Posterior cingulate gyrus (tissue), 11 donors: Measurements from ENCODE around the gene CES4A.
"Not testable (repeated sequence)": the region's sequence is repeated elsewhere in the genome, so short reads cannot be mapped to it uniquely, and the experiment has no call there.

Source experiments
- DNase-seq, 10 donors: peaks; one replicate each; pipeline versions ENCODE4 v3.0.0 to v3.0.0-alpha.2; 2020 to 2021; ENCODE audit warnings: mixed read lengths in 3 of 10
- intact Hi-C: fragments of 100-400 bp; cut with DNase I; formaldehyde crosslinking; loops from one replicate; pipeline ENCODE4 v1.15.1; 2023

The CES4A gene

DNA sequence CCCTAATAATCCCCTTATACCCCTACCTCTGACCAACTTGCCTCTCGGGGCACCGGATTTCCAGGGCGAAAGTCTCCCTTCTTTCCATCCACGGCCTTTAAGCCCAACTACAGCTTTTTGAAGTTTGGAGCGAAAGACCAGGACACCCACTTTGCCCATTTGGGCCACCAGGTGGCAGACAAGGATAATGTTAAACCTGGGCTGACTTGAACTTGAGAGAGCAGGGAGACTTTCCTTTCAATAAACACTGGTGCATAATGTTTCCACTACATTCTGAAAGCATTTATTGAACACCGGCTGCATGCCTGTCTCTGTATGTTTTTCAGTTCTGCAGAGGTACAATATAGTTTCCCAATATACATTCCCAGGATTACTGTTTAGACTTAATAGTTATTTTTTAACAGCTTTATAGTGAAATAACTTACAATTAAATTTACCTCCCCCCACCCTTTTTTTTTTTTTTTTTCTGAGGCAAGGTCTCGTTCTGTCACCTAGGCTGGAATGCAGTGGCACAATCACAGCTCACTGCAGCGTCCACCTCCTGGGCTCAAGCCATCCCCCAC lies 34.2 kb upstream of the CES4A start:
- intact Hi-C loops = loop anchor here (2.0 kb wide), 1 partner anchor 201 kb away; no protein-coding TSS in a partner anchor
- peak; percentile 60 to 96 (median 82) for DNase-seq

DNA sequence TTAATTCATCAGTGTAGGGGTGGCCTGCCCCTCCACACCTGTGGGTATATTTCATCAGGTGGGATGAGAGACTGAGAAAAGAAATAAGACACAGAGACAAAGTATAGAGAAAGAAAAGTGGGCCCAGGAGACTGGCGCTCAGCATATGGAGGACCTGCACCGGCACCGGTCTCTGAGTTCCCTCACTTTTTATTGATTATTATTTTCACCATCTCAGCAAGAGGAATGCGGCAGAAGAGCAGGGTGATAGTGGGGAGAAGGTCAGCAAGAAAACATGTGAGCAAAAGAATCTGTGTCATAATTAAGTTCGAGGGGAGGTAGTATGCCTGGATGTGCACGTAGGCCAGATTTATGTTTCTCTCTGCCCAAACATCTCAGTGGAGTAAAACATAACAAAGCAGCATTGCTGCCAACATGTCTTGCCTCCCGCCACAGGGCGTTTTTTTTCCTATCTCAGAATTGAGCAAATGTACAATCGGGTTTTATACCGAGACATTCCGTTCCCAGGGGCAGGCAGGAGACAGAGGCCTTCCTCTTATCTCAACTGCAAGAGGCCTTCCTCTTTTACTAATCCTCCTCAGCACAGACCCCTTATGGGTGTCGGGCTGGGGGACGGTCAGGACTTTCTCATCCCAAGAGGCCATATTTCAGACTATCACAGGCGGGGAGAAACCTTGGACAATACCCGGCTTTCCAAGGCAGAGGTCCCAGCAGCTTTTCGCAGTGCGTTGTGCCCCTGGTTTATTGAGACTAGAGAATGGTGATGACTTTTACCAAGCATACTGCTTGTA lies 32.8 kb upstream of the CES4A start:
- peak in 2 of 10 donors; percentile 9 to 51 for DNase-seq
- intact Hi-C loops = loop anchor here (2.0 kb wide), 1 partner anchor 199 kb away; no protein-coding TSS in a partner anchor

- intact Hi-C loops = not testable (repeated sequence)
Measured at GRCh38 chr16:66956154-66956457, 32.3 kb upstream of the CES4A start.

GRCh38 chr16:66958857-66959703 lies 29.3 kb upstream of the CES4A start:
- DNase-seq = peak in 1 of 10 donors; percentile 52

More at GRCh38 chr16:66956154-66956457, 32.3 kb upstream of the CES4A start:
- DNase-seq = not testable (repeated sequence)

DNA sequence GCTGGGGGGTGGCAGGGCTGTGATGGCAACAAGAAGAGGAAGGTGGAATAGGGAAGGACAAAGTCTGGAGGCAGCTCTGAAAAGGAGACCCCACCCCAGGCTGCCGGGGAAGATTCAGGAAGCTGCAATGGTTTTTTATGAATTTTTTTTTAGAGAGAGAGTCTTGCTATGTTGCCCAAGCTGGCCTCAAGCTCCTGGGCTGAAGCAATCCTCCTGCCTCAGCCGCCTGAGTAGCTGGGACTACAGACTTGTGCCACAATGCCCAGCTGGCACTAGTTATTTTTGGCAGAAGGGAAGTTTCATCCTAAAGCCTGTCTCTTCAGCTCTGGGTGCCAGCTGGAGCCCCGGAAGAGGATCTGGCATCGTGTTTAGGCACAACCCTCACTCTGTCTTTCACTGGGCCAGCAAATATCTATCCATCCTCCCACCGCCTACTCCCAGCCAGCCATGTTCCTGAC lies 28.7 kb upstream of the CES4A start:
- intact Hi-C loops = no loop called here
- peak in 8 of 10 donors; percentile 48 to 91 (median 70) for DNase-seq

More at GRCh38 chr16:66958857-66959703, 29.3 kb upstream of the CES4A start:
- intact Hi-C loops = no loop called here

DNA sequence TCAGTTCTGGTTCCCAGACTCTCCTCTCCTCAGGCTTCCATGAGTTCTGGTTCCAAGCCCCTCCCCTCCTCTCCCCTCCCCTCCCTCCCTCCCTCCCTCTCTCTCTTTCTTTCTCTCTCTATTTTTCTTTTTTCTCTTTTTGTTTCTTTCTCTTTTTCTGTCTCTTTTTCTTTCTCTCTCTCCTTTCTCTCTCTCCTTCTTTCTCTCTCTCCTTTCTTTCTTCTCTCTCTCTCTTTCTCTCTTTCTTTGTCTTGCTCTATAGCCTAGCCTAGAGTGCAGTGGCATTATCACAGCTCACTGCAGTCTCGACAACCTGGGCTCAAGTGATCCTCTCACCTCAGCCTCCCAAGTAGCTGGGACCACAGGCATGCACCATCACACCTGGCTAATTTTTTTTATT lies 28.1 kb upstream of the CES4A start:
- peak in 1 of 10 donors; percentile 4 for DNase-seq
- intact Hi-C loops = no loop called here

DNA sequence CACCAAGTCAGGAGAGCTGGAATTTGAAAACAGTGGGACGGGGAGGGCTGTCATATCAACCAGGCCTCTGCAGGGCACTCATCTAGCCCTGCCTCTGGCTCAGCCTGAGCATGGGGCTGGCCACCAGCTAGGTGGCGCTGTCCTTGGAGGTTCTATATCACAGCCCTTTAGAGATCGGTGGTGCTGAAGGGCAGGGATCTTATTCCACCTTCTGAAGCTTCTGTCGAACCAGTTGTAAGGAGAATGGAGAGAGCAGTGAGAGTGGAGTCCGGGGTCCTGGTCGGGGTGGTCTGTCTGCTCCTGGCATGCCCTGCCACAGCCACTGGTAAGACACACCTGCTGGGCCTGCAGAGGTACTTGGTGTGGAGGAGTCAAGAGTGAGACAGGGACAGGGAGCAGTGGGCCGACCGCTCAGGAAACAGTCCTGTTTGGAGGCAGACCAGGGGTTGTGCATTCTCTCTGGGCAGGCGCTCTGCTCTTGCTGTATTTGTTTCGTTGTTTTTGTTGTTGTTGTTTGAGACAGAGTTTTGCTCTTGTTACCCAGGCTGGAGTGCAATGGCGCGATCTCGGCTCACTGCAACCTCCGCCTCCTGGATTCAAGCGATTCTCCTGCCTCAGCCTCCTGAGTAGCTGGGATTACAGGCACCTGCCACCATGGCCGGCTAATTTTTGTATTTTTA lies 27.2 kb upstream of the CES4A start, which contains the start of gene CES3:
CES3 (plus strand) TSS at position 202 of the 680 bp plus-strand sequence; CDS start at position 244, 42 bp downstream.
- intact Hi-C loops = no loop called here
- DNase-seq = peak in 9 of 10 donors; percentile 43 to 94 (median 54)

DNA sequence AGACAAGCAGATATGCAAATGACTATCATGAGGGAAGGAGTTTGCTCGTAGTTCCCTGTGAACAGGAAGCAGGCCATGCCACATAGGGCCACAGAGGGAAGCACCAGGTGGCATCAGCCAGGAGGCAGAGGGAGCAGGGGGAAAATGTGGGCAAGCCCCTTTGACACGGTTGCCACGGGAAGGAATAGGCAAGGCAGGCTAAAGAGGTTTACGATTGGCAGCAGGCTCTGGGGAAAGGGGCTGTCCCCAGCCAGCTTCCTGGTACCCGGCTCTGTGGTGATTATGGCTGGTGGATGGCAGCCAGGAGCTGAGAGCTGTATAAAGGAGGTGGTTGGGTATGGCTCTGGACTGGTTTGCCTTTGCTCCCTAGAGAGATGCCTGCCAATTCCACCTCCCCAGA lies 26.5 kb upstream of the CES4A start:
- peak in 2 of 10 donors; percentile 17 to 66 for DNase-seq
- intact Hi-C loops = no loop called here

DNA sequence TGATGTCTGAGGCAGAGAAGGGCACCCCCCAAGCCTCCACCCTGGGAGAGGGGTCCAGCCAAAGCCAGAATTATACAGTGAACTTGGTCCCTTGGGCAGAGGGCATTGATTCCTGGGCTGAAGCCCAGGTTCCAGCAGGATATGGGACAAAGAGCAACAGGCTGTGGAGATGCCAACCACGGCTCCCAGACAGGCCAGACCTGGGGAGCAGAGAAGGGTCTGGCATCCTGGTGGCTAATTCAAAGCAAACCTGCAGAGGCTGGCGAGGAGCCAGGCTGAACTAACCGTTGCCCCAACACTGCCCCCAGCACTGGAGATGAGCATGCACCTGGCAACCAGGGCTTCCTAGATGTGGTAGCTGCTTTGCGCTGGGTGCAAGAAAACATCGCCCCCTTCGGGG lies 24.3 kb upstream of the CES4A start:
- intact Hi-C loops = no loop called here
- peak in 3 of 10 donors; percentile 59 to 68 (median 59) for DNase-seq

DNA sequence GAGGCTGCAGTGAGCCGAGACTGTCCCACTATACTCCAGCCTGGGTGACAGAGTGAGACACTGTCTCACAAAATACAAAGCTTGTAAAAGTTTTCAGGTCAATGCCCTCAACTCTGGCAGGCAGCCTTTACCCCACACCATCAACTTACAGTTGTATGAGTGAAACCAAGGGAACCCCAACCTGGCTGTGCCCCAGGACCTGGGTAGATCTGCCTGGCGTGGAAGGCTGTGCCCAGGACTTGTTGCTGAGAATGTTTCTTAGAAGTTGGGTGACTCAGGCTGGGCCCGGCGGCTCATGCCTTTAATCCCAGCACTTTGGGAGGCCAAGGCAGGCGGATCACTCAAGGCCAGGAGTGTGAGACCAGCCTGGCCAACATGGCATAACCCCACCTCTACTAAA lies 19.5 kb upstream of the CES4A start:
- intact Hi-C loops = no loop called here
- DNase-seq = peak in 2 of 10 donors; percentile 71 to 80

- DNase-seq = peak in 3 of 10 donors; percentile 35 to 81 (median 61)
- intact Hi-C loops = no loop called here
Measured at GRCh38 chr16:66970775-66971720, 17.3 kb upstream of the CES4A start.

GRCh38 chr16:66972983-66973382 lies 15.4 kb upstream of the CES4A start:
- DNase-seq = peak in 2 of 10 donors; percentile 45 to 56
- intact Hi-C loops = no loop called here

DNA sequence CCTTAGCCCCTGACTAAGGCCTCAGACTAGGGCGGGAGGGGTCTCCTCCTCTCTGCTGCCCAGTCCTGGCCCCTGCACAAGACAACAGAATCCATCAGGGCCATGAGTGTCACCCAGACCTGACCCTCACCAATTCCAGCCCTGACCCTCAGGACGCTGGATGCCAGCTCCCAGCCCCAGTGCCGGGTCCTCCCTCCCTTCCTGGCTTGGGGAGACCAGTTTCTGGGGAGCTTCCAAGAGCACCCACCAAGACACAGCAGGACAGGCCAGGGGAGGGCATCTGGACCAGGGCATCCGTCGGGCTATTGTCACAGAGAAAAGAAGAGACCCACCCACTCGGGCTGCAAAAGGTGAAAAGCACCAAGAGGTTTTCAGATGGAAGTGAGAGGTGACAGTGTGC lies 14.7 kb upstream of the CES4A start:
- DNase-seq = peak in 3 of 10 donors; percentile 25 to 77 (median 62)
- intact Hi-C loops = no loop called here

DNA sequence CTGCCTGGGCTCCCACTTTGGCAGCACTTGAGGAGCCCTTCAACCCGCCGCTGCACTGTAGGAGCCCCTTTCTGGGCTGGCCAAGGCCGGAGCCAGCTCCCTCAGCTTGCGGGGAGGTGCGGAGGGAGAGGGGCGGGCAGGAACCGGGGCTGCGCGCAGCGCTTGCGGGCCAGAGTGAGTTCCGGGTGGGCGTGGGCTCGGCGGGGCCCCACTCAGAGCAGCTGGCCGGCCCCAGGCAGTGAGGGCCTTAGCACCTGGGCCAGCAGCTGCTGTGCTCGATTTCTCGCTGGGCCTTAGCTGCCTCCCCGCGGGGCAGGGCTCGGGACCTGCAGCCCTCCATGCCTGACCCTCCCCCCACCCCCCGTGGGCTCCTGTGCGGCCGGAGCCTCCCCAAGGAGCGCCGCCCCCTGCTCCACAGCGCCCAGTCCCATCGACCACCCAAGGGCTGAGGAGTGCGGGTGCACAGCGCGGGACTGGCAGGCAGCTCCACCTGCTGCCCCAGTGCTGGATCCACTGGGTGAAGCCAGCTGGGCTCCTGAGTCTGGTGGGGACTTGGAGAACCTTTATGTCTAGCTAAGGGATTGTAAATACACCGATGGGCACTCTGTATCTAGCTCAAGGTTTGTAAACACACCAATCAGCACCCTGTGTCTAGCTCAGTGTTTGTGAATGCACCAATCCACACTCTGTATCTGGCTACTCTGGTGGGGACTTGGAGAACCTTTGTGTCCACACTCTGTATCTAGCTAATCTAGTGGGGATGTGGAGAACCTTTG lies 14.0 kb upstream of the CES4A start:
- DNase-seq = peak in 3 of 10 donors; percentile 35 to 72 (median 45)
- intact Hi-C loops = not testable (repeated sequence)

DNA sequence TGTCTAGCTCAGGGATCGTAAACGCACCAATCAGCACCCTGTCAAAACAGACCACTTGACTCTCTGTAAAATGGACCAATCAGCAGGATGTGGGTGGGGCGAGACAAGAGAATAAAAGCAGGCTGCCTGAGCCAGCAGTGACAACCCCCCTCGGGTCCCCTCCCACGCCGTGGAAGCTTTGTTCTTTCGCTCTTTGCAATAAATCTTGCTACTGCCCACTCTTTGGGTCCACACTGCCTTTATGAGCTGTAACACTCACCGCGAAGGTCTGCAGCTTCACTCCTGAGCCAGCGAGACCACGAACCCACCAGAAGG lies 13.5 kb upstream of the CES4A start:
- peak in 3 of 10 donors; percentile 24 to 50 (median 40) for DNase-seq
- intact Hi-C loops = not testable (repeated sequence)

- intact Hi-C loops = no loop called here
Measured at GRCh38 chr16:66975302-66975893, 13.0 kb upstream of the CES4A start.

GRCh38 chr16:66976746-66977145 lies 11.6 kb upstream of the CES4A start:
- peak in 2 of 10 donors; percentile 12 to 50 for DNase-seq
- intact Hi-C loops = loop anchor here (1.0 to 2.0 kb wide), 3 partner anchors 38 to 179 kb away; no protein-coding TSS in a partner anchor

More at GRCh38 chr16:66975302-66975893, 13.0 kb upstream of the CES4A start:
- peak in 3 of 10 donors; percentile 18 to 56 (median 37) for DNase-seq
